GM19240 (cell line): Measurements from ENCODE around the gene TRMO.

Experiments
- DNase-seq: peaks from one replicate; pipeline ENCODE4 v3.0.0; 2011; ENCODE audit warnings: low spot score; ENCODE audit not compliant: insufficient read length

The TRMO gene

GRCh38 chr9:97860451-97861147 lies 61.7 kb downstream of the TRMO start:
- no peak for DNase-seq

GRCh38 chr9:97859346-97859745 lies 63.0 kb downstream of the TRMO start:
- no peak for DNase-seq

- DNase-seq: no peak
Observed at GRCh38 chr9:97858826-97859225, 63.5 kb downstream of the TRMO start.

- no peak for DNase-seq
Observed at GRCh38 chr9:97858393-97858713, 63.9 kb downstream of the TRMO start.

- no peak for DNase-seq
Observed at GRCh38 chr9:97857606-97858392, 64.5 kb downstream of the TRMO start.

GRCh38 chr9:97856857-97857605 lies 65.3 kb downstream of the TRMO start:
- no peak for DNase-seq

GRCh38 chr9:97855899-97856298 lies 66.4 kb downstream of the TRMO start:
- no peak for DNase-seq

- DNase-seq: no peak
Observed at GRCh38 chr9:97855486-97855875, 66.8 kb downstream of the TRMO start.

GRCh38 chr9:97854696-97855485 lies 67.4 kb downstream of the TRMO start:
- no peak for DNase-seq
